Superior temporal gyrus (tissue), 1 donor: Measurements from ENCODE around the gene DNHD1.
A peak's percentile ranks its signal among the peaks of the same experiment; 100 is the strongest.
"Not testable (repeated sequence)": the region's sequence is repeated elsewhere in the genome, so short reads cannot be mapped to it uniquely, and the experiment has no call there.

Source experiments
- DNase-seq: peaks from one replicate; pipeline ENCODE4 v3.0.0-alpha.2; 2016; ENCODE audit errors: extremely low spot score

The DNHD1 gene

DNA sequence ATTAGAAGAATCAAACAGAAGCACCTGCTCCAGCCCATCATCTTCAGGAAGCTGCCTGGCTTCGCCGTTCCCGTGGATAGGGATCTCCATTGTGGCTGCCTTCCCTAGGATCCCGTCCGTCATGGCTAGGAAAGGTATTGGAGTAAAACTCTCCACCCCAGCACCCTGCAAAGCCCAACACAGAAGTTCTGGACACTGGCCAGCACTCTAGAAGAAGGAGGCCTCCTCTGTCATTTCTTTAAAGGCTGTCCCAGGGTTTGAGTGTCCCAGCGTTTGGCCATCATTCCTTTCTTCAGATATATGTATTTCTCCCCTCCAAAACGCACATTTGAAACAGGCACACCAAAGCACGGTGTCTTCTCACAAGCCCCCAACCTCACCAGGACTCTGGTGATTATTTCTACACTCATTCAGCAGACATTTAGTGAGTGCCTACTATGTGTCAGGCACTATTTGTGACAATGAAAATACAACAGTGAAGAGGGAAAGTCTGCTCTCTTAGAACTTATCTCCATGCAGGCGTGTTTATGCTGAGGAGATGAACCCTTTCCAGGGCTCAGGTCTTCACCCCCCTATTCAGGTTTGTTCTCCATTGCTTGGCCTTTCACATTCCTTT is 16.7 kb upstream of the DNHD1 start:
- no peak for DNase-seq

DNA sequence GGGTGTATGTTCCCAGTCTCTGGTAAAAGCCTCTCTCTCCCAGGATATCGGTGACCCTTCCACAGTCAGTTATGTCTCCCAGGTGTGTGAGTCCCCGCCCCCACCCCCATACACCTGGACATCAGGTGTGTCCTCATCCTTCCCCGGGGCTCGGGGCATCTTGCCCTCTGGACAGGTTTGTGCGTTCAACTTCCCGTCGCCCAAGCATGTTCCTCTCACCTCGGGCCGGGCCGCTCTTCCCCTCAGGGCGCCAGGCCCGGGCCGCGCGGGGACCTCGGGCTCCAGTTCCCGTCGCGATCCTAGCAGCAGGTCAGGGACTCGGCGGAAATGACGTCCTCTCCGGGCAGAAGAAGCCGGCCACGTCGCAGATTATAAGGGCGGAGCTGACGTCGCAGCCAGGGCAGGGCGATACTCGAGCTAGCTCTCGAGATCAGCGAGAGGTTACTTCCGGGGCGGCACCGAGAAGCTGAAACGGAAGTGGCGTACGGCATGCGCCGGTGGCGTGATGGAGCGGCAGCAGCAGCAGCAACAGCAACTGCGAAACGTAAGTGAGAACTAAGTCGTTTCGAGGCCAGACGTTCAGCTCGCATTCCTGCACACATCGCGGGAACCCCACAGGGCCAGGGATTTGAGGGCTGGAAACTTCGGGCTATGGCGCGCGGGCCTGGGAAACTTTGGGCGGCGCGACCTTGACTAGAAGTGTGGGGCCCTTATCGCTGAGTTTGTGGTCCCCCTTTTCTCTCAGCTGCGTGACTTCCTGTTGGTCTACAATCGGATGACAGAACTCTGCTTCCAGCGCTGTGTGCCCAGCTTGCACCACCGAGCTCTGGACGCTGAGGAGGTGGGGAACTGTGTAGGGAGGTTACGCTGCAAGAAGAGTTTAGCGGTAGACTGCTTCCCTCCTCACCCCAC is 15.8 kb upstream of the DNHD1 start, which contains the start of the genes ARFIP2 and TIMM10B:
Gene ARFIP2 (minus strand): TSS at position 320 of the 912 bp plus-strand sequence. CDS start 910 bp downstream, outside the sequence.
Gene TIMM10B (plus strand): TSS at position 490 of the 912 bp plus-strand sequence. CDS start 16 bp downstream, at position 506.
- DNase-seq: peak; percentile 99

DNA sequence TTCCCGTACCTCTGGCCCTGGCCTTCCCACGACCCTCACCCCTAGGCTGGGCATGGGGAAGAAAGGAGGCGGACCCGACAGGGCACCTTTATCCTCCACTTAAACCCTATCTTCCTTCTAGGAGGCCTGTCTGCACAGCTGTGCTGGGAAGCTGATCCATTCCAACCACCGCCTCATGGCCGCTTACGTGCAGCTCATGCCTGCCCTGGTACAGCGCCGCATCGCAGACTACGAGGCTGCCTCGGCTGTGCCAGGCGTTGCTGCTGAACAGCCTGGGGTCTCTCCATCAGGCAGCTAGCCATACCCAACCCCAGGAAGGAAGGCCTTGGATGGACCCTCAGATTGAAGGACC is 15.2 kb upstream of the DNHD1 start:
- no peak for DNase-seq

DNA sequence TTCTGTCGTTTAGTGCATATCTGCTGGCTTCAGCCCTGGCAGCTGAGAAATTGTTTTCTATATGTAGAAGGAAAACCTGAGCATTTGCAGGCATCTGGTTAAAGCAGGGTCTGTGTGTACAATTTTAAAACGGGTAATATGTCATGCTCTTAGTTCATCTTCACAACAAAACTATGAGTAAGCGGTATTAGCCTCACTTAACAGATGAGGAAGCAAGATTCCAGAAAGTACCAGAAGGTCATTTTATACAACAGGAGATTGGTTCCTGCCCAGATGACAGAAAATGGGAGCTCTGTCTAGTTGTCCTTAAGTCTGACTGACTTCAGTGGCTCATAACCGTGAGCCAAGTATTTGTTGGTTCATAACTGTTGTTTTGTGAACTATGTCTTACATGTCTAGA is 14.6 kb upstream of the DNHD1 start:
- DNase-seq: no peak

DNA sequence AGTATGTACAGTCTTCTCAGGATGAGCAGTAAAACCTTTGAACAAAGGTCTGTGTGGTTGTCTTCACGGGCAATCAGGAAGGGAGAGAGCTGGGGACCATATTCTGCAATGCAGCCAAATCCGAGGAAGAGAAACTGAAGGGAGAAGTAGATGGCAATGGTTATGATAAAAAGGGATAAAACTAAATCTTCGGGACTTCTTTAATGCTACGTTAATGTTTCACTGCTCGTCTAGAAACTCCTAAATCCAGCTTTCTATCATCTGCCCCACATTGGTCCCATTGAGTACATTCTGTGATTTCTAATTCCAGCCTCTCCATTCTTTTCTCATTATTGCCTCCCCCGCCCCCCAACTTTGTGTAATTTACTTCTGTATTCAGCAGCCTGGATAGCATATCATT is 14.1 kb upstream of the DNHD1 start:
- DNase-seq: no peak

DNA sequence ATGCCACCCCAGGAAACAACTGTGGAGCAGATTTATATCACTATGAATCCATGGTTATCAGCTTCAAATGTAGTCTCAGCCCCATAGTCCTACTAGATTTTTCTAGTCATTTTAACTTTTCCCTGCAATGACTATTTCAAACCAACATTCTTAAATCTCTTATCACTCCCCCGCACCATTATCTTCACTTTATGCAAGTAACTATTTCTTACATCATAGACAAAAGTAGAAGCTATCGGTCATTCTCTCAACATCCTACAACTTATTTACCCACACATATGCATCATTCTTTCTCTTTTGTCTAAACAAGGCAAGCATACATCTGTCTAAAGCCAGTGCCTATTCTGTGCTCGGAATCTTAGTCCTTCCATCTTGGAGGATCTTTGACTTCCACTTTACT is 11.4 kb upstream of the DNHD1 start:
- DNase-seq: no peak

DNA sequence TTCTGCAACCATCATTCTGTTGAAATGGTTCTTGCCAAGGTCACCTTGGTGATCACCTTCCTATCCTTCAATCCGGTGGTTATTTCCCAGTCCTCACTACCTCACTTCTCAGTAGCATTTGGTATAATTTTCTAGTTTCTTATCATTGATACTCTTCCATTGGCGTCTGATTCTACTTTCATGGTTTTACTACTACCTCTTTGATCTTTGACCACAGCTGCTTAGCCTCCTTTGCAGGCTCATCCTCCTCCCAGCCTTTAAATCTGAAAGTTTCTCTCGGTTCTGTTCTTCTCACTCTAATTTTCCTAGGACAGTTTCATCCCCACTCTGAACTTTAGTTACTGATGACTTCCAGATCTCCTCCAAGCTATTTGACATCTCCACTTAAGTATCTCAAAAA is 10.8 kb upstream of the DNHD1 start:
- no peak for DNase-seq

DNA sequence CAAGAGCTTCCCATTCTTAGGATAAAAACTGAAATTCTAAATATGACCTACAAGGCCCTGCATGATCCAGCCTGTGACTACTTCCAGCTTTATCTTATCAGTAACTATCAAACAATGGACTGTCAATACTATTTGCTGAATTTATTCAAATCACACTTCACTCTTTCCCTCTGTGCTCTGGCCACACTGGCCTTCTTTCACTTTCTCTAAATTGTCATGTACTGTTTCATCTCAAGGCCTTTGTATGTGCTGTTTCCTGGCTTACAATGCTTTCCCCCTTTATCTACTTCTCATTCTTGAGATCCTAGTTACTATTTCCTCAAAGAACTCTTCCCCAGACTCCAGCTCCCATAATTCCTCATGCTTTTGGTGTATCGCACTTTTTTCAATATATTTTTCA is 10.1 kb upstream of the DNHD1 start:
- no peak for DNase-seq

DNA sequence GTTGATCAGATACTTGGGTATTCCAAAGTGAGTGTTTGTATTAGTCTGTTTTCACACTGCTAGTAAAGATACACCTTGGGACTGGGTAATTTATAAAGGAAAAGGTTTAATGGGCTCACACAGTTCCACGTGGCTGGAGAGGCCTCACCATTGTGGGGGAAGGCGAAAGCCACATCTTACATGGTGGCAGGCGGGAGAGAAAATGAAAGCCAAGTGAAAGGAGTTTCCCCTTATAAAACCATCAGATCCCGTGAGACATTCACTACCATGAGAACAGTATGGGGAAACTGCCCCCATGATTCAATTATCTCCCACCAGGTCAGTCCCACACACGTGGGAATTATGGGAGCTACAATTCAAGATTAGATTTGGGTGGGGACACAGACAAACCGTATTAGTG is 8.7 kb upstream of the DNHD1 start:
- no peak for DNase-seq

DNA sequence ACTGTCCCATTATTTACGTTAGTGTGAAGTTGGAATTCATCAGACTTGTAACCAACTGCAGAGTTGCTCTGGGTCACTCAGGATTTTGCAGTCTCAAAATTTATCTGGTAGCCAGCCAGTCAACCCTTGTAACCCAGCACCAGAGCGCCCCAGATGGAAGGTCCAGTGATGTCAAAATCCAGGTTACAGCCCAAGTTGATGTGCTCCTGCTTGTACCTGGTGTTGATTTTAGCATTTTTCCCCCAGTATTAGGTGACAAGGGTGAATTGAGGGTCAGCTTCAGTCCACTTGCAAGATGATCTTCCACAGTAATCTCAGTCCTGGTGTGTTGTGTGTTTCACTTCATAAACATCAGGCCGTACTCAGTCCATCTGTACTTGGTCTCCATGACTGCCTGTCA is 8.3 kb upstream of the DNHD1 start:
- DNase-seq: no peak

DNA sequence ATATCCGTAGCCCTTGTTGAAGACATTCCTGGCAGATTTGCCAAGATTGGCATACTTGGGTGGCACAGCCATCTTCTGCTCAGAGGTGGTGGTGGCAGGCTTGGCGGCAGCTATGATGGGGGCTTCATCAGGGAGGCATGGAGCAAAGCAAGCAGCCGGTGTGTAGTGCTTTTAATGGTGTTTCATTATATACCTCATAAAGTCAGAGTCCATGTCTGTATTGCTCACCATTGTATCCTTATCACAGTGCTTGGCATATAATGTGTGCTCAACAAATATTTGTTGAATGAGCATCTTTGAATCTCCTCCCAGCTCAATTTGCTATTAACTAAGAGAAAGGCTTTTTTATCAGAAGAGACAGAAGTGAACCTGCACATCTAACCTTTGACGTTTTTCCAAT is 7.8 kb upstream of the DNHD1 start:
- no peak for DNase-seq

DNA sequence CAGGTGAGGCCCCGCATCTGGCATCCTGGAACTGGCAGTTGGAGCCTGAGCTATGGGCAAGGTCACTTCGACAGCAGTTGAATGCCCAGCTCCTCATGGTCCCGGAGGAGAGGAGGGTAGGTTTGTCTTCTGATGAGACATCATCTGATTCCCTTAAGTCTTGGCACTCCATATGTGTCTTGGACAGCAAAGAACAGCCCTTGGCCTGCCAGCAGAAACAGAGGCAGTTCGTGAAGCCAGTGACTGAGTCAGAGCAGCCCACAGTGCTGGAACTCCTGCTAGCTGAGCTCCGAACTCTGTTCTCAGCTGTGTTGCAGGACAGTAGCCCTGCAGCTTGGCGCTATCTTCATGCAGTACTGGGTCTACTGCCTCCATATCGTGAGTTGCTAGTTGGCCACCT is 1.0 kb downstream of the DNHD1 start:
- peak; percentile 50 for DNase-seq

DNA sequence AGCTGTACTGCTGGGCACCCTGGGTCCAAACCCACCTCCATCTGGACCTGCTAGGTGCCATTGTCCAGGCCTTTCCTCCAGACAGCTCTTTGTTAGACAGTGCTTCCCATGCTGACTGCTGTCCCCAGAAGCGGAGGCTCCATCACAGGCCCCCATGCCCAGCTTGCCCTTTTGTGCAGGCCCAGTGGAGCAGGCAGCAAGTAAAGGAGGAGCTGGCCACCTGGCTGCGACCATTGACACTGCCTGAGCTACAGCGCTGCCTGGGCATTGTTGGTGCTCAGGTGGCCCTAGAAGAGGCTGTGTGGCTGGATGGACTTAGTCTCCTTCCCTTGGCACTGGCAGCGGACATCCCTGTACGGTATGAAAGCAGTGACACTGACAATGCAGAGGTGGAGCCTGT is 1.5 kb downstream of the DNHD1 start:
- no peak for DNase-seq

DNA sequence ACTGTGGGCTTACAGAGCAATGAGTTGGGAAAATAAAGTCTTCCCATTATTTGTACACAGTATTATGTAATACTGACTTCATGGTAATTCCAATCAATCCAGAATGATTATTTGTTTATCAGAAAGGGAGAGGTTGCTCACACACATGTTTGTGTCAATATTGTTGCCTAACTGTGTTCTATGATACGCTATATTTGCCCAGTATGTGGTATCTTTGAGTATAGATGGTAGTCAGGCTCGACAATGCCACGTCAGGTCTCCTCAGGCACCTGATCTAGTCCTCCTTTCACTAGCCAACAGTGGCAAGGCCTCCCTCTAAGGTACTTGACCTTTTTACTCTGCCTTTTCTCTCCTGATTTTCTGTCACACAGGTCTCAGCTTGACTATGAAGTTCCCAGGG is 5.3 kb downstream of the DNHD1 start:
- no peak for DNase-seq

DNA sequence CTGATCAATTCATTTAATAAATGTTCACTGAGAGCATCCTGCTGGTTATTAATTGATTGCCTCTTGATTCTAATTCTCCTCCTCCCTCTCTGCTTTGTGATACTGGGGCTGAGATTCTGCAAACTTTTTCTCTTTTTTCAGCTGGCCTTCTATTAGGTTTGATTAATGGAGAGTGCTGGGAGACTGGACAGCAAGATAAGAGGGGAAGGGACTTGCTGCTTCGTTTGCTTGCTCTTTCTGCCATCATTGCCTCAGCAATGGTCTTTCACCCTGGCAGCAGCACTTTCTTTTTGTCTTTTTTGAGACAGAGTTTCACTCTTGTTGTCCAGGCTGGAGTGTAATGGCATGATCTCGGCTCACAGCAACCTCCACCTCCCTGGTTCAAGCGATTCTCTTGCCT is 7.1 kb downstream of the DNHD1 start:
- no peak for DNase-seq

DNA sequence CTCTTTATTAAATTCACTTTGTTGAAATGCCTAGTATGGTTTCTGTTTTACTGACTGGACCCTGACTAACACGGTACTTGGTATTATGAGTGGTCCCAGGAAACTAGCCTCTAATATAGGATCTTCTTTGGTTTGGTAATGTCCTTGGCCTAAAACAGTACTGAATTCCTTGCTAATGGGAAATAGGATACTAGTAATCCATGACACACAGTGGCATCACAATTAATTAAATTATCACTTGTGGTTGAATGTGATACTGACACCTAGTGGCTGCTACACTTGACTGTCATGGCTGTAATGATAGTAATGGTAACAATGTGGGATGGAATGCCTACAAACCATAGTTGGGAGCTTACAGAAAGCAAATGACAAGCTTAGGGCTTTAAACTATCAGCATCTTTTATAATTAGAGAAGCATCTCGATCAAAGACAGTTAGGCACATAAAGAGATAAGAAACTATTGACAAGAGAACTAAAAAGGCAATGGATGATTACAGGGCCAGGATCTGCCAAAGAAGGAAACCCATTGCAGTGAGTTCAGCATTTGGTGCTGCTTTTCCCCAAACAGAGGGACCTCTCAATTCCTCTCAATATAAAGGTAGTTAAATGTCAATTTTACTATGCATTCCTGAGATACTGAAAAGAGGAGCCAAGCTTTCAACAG is 8.6 kb downstream of the DNHD1 start:
- DNase-seq: peak; percentile 86

DNA sequence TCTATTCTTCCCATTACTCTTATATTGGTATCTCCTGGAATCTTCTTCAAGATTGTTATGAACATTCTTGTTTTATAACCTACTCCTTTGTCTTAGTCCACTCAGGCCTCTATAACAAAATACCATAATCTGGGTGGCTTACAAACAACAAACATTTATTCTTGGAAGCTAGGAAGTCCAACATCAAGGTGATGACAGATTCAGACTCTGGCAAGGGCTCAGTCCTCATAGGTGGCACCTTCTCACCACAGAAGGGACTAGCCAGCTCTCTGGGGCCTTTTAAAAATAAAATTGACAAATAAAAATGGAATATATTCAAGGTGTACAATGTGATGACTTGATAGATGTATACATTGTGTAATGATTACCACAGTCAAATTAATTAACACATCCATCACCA is 19.8 kb downstream of the DNHD1 start:
- no peak for DNase-seq

DNA sequence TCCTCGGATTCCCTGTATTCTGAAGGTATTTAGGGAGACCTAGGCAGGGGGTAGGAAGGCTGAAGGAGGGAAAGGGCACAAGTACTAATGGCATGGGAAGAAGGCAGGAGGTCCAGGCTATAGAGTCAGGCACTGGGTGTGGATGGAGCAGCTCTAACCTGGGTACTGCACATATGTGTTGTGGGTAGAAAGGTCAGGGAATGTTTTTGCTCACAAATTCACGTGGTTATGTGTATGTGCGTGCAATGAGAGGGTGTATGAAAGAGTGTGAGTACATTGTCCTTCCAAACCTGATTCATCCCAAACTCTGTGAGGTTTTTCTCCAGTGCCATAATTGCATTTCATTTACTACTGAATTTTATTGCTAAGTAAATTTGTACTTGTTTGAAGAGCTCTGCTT is 23.2 kb downstream of the DNHD1 start:
- no peak for DNase-seq

DNA sequence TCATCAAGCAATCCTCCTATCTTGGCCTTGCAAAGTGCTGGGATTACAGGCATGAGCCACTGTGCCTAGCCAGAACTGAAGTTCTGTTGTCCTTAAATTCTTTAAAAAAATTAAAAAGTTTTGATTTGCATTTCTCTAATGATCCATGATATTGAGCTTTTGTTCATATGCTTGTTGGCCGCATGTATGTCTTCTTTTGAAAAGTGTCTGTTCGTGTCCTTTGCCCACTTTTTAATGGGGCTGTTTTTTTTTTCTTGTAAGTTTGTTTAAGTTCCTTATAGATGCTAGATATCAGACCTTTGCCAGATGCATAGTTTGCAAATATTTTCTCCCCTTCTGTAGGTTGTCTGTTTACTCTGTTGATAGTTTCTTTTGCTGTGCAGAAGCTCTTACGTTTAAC is 24.9 kb downstream of the DNHD1 start:
- DNase-seq: not testable (repeated sequence)

DNA sequence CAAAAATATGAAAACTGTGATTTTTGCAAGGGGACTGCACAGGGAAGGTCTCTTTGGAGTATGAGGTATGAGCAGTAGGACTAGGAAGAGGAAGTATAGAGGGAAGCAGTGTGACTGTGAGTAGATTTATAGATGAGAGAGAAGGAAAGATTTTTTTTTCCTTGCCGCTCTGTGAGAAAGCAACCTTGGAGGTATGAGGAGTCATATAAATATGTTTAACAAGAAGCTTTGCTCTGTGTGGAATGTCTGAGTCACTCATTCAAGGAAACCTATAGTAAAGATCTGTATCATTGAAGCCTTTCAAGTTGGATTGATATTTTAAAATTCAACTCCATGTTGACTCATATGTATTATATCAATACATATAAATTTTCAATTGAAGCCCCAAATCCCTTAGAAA is 26.2 kb downstream of the DNHD1 start:
- DNase-seq: no peak

DNA sequence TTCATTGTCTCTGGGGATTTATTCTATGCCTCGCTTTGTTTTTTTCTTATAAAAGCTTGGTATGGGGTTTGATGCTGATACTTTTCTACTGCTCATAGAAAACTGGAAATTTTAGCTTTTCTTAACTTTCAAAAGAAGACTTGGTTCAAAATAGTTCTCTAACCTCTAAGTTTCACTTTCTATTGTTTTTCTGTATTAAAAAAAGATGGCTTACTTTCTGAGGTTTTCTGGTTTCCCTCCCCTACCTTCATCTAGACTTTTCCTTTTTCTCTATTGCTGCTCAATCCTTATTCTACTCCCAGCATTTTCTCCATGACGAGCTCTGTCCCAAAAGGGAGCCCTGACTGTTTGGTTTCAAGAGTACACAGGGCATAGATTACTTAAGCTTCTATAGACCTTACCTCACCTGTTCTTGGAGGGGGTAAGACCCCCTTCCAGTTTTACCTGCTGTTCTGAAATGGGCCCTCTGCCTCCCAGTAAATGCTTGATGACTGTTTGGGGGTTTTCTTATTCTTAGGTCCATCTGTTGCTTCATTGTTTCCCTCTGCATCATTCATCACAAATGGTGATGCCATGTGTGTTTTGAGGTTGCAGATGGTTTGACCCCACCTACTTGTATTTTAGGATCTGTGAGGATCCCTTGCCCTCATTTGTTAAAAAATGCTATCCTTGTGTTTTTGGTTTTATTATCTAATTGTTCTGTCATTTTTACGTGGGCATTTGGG is 29.5 kb downstream of the DNHD1 start:
- no peak for DNase-seq

DNA sequence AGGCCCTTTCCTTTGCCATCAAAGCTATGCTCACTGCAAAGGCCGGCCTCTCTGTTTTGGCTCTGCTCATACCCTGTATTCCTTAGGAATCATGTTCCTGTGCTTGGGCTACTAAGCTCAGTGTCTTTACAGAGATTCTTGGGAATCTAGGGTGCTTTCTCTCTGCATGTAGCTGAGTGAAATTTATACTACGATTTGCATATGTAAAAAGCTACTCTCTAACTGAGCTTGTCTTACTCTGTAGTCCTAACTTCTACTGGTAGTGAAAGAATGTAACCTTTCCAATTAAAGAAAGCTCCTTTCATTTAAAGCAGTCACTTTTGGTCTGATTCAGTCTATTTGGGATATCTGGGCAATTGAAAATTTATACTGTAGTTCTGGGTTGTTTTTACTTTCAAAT is 32.2 kb downstream of the DNHD1 start:
- DNase-seq: no peak
